Smooth muscle cell (in vitro differentiated cells): ENCODE measurements around the gene VAC14. TPM values are rescaled to one million over a fixed set of nuclear protein-coding genes. Genes with fewer than 3 reads are reported as not detected.

ENCODE experiments used
- DNase-seq: peaks from one replicate; lab custom pipeline; 2025; ENCODE audit not compliant: unreplicated experiment; lab: John Stamatoyannopoulos, UW
- H2AFZ ChIP-seq: fragments of 200-600 bp; sonication (generic); 2 replicates; pipeline ENCODE4 v1.6.0; 2016; ENCODE audit warnings: antibody characterized with exemption, low read depth, mild to moderate bottlenecking
- H3F3A ChIP-seq: fragments of 200-600 bp; sonication (generic); 2 replicates; pipeline ENCODE4 v1.6.0; 2017; ENCODE audit warnings: antibody characterized with exemption, low read depth
- H3K27ac ChIP-seq: fragments of 200-600 bp; sonication (generic); 2 replicates; pipeline ENCODE4 v1.5.1; 2016; ENCODE audit warnings: low read depth, mild to moderate bottlenecking
- H3K27me3 ChIP-seq: fragments of 200-600 bp; sonication (generic); 2 replicates; pipeline ENCODE4 v1.6.1; 2016; ENCODE audit warnings: low read depth, mild to moderate bottlenecking
- H3K36me3 ChIP-seq: fragments of 200-600 bp; sonication (generic); 2 replicates; pipeline ENCODE4 v1.5.1; 2016; ENCODE audit warnings: low read depth
- H3K4me1 ChIP-seq: fragments of 200-600 bp; sonication (generic); 2 replicates; pipeline ENCODE4 v1.5.1; 2016; ENCODE audit warnings: low read depth
- H3K4me2 ChIP-seq: fragments of 200-600 bp; sonication (generic); 2 replicates; pipeline ENCODE4 v1.6.0; 2016; ENCODE audit warnings: mild to moderate bottlenecking
- H3K4me3 ChIP-seq: fragments of 200-600 bp; sonication (generic); 2 replicates; pipeline ENCODE4 v1.5.1; 2016; ENCODE audit warnings: mild to moderate bottlenecking
- H3K79me2 ChIP-seq: fragments of 200-600 bp; sonication (generic); 2 replicates; pipeline ENCODE4 v1.6.0; 2016; ENCODE audit warnings: low read depth, mild to moderate bottlenecking
- H3K9ac ChIP-seq: fragments of 200-600 bp; sonication (generic); 2 replicates; pipeline ENCODE4 v1.6.0; 2016; ENCODE audit warnings: low read depth
- H3K9me3 ChIP-seq: fragments of 200-600 bp; sonication (generic); replicated peaks from 2 replicates; pipeline ENCODE4 v1.5.1; 2016; ENCODE audit warnings: low read depth
- H4K20me1 ChIP-seq: fragments of 200-600 bp; sonication (generic); 2 replicates; pipeline ENCODE4 v1.6.0; 2016; ENCODE audit warnings: low read depth
- WGBS: methylation state at CpG from one replicate; pipeline ENCODE4 v1.1.7; 2016; ENCODE audit warnings: low lambda C conversion rate; 5-methylcytosine and 5-hydroxymethylcytosine counted together
- polyA plus RNA-seq: library from polyadenylated mRNA; unstranded; fragments of >200 nt; fragmentation: Nextera tagmentation; extraction: Ambion mirVana; gene quantifications from 2 replicates; pipeline ENCODE4 v1.2.1, GENCODE V29; 2016
- total RNA-seq: library from RNA; depleted of rRNA; stranded (reverse); fragments of >200 nt; gene quantifications from 2 replicates; pipeline ENCODE4 v1.2.3, GENCODE V29; 2014
- TF ChIP-seq, protein P1 (sequence below): fragments of 200-600 bp; sonication (generic); IDR thresholded peaks from 2 replicates; pipeline ENCODE4 v1.5.1; 2017; ENCODE audit warnings: borderline replicate concordance, mild to moderate bottlenecking, antibody characterized with exemption; ENCODE audit not compliant: insufficient read depth, poor library complexity, severe bottlenecking

The VAC14 gene
- total and polyA plus RNA-seq, 2 experiments from 2014 or later = 27.9 to 52.3 TPM

DNA sequence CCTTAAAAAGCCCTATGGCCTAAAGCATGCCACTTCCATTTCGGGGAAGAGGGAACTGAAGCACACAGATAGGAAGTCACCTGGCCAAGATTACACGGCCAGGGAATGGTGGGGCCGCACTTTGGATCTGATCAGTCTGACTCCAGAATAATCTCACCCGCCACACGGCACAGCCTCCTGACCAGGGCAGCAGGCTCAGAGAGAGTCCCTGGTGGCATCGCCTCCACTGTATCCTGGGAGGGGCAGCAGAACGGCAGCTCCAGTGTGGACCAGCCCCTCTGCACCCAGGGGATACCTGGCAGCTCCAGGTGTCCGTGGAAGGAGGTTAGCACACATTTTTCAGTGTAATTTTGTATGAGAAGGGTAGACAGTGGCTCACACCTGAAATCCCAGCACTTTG lies 35.5 kb downstream of the VAC14 start:
- no peaks in the 10 kb centered on the region for H3K9me3 ChIP-seq
- no peak overlapping the region for H3K27ac ChIP-seq

GRCh38 chr16:70764632-70765031 lies 36.3 kb downstream of the VAC14 start:
- Histone ChIP-seq H2AFZ (no peak overlapping the region), H4K20me1 (no peaks in the 10 kb centered on the region), H3K4me1 (no peaks in the 10 kb centered on the region), H3K4me3 (no peak overlapping the region), H3K9me3 (no peaks in the 10 kb centered on the region), H3K36me3 (no peaks in the 10 kb centered on the region), H3K4me2 (no peak overlapping the region), H3F3A (no peaks in the 10 kb centered on the region), H3K27me3 (no peaks in the 10 kb centered on the region), H3K9ac (no peak overlapping the region), H3K79me2 (no peaks in the 10 kb centered on the region), H3K27ac (no peak overlapping the region)
- DNase-seq = no peak
- 95% methylated on average over 10 of the region's 10 CpGs for WGBS
- TF ChIP-seq, protein P1, sequence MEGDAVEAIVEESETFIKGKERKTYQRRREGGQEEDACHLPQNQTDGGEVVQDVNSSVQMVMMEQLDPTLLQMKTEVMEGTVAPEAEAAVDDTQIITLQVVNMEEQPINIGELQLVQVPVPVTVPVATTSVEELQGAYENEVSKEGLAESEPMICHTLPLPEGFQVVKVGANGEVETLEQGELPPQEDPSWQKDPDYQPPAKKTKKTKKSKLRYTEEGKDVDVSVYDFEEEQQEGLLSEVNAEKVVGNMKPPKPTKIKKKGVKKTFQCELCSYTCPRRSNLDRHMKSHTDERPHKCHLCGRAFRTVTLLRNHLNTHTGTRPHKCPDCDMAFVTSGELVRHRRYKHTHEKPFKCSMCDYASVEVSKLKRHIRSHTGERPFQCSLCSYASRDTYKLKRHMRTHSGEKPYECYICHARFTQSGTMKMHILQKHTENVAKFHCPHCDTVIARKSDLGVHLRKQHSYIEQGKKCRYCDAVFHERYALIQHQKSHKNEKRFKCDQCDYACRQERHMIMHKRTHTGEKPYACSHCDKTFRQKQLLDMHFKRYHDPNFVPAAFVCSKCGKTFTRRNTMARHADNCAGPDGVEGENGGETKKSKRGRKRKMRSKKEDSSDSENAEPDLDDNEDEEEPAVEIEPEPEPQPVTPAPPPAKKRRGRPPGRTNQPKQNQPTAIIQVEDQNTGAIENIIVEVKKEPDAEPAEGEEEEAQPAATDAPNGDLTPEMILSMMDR = no peak

More for the DNA sequence above, 35.5 kb downstream of the VAC14 start:
- no peak overlapping the region for H3K4me3 ChIP-seq
- no peaks in the 10 kb centered on the region for H3K36me3 ChIP-seq
- H3K4me1 ChIP-seq = no peaks in the 10 kb centered on the region
- no peaks in the 10 kb centered on the region for H3K79me2 ChIP-seq
- no peaks in the 10 kb centered on the region for H4K20me1 ChIP-seq
- H3K4me2 ChIP-seq = no peak overlapping the region
- TF ChIP-seq, protein P1 = no peak
- H3K9ac ChIP-seq = no peak overlapping the region
- no peak for DNase-seq
- H3F3A ChIP-seq = no peaks in the 10 kb centered on the region
- H3K27me3 ChIP-seq = no peaks in the 10 kb centered on the region
- H2AFZ ChIP-seq = no peak overlapping the region
- 97% methylated on average over 8 of the region's 8 CpGs for WGBS

DNA sequence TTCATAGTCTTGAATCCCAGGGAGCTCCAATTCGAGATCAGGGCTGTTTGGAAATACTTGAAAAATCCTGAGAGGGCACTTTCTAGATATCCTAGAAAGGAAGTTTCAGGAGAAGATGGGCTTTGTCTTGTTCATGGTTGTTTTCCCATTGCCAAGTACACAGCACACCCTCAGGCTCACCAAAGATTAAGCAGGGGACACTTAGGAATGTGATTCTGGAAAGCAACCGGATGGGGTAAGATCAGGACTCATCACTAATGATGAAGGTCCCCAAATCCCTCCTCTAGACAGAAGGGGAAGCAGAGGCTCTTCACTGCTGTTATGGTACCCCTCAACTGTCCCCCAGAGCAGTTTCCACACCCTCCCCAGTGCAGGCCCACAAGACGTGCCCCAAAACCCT lies 40.7 kb downstream of the VAC14 start:
- no peak overlapping the region for H2AFZ ChIP-seq
- no peaks in the 10 kb centered on the region for H3K27me3 ChIP-seq
- no peaks in the 10 kb centered on the region for H3K9me3 ChIP-seq
- TF ChIP-seq, protein P1 = no peak
- H3K36me3 ChIP-seq = no peaks in the 10 kb centered on the region
- H3K27ac ChIP-seq = peak overlapping the region; percentile 66
- H4K20me1 ChIP-seq = no peaks in the 10 kb centered on the region
- no peaks in the 10 kb centered on the region for H3K4me1 ChIP-seq
- no peak overlapping the region for H3K9ac ChIP-seq
- H3K4me2 ChIP-seq = peak overlapping the region; percentile 67
- no peak for DNase-seq
- H3F3A ChIP-seq = no peaks in the 10 kb centered on the region
- no peaks in the 10 kb centered on the region for H3K79me2 ChIP-seq
- H3K4me3 ChIP-seq = no peak overlapping the region
- 66% methylated on average over 3 of the region's 3 CpGs for WGBS

DNA sequence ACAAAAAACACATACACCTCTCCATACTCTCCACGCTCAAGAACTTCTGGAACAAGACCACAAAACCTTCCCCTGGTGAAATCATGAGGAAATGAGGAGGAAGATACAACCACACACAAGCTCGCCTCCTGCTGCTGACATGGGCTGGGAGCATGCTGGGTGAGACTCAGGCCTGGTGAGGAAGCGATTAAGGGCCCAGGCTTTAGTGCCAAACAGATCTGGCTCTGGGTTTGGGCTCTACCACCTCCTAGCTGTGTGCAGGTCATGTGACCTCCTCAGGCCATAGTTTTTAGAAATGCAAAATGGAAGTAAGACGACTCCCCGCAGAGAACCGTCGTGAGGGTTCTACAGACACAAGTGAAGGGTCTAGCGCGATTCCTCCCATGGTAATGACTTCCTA lies 41.3 kb downstream of the VAC14 start:
- DNase-seq = no peak
- 86% methylated on average over 9 of the region's 9 CpGs for WGBS
- TF ChIP-seq, protein P1 = no peak
- no peak overlapping the region for H3K4me3 ChIP-seq
- no peak overlapping the region for H3K9ac ChIP-seq
- H3K27me3 ChIP-seq = no peaks in the 10 kb centered on the region
- no peaks in the 10 kb centered on the region for H4K20me1 ChIP-seq
- no peaks in the 10 kb centered on the region for H3K4me1 ChIP-seq
- peak overlapping the region; percentile 66 for H3K27ac ChIP-seq
- no peaks in the 10 kb centered on the region for H3F3A ChIP-seq
- H3K4me2 ChIP-seq = peak overlapping the region; percentile 67
- H2AFZ ChIP-seq = no peak overlapping the region
- H3K79me2 ChIP-seq = no peaks in the 10 kb centered on the region
- H3K9me3 ChIP-seq = no peaks in the 10 kb centered on the region
- no peaks in the 10 kb centered on the region for H3K36me3 ChIP-seq
